H1 (cell line): Measurements from ENCODE around the gene GTF2F1. TPM values are rescaled to one million over a fixed set of nuclear protein-coding genes. Genes with fewer than 3 reads are reported as not detected.

Source experiments
- CTCF ChIA-PET: fragments of 300-600 bp; sonication (Branson Sonifier 250); formaldehyde crosslinking; loops from one replicate; lab custom pipeline; 2021; ENCODE audit not compliant: partially characterized antibody; lab: Charles Lee
- POLR2A ChIA-PET: fragments of 300-600 bp; sonication (Branson Sonifier 250); formaldehyde crosslinking; loops from one replicate; lab custom pipeline; 2021; ENCODE audit warnings: inconsistent platforms; ENCODE audit not compliant: partially characterized antibody; lab: Charles Lee
- DNase-seq, 2 experiments: peaks; one replicate each; pipeline versions ENCODE4 v3.0.0 to v3.0.0-alpha.2; 2010 to 2022; ENCODE audit warnings: low spot score in 2 of 2, low read depth in 1 of 2, mixed read lengths in 1 of 2
- FAIRE-seq: peaks from 2 replicates; lab custom pipeline; 2011; peaks lifted over from hg19 to GRCh38; lab: Jason Lieb, UNC
- H2AFZ ChIP-seq: 2 replicates; pipeline ENCODE4 v1.8.1; 2012; ENCODE audit warnings: low read length, inconsistent platforms
- H2AK5ac ChIP-seq: 2 replicates; pipeline ENCODE4 v1.6.1; 2013; ENCODE audit warnings: low read depth, low read length
- H2BK120ac ChIP-seq: replicated peaks from 2 replicates; pipeline ENCODE3; 2013; ENCODE audit warnings: low read depth, low read length, inconsistent platforms
- H2BK12ac ChIP-seq: 2 replicates; pipeline ENCODE4 v1.6.1; 2013; ENCODE audit warnings: low read depth, low read length
- H2BK15ac ChIP-seq: 2 replicates; pipeline ENCODE4 v1.6.1; 2013; ENCODE audit warnings: low read length
- H2BK20ac ChIP-seq: 2 replicates; pipeline ENCODE4 v1.6.1; 2013; ENCODE audit warnings: low read length
- H2BK5ac ChIP-seq: 2 replicates; pipeline ENCODE4 v1.6.1; 2013; ENCODE audit warnings: low read depth, low read length
- H3K14ac ChIP-seq: 2 replicates; pipeline ENCODE4 v1.6.1; 2013; ENCODE audit warnings: inconsistent platforms; ENCODE audit not compliant: insufficient read length
- H3K18ac ChIP-seq: 2 replicates; pipeline ENCODE4 v1.6.1; 2013; ENCODE audit warnings: low read length; ENCODE audit errors: extremely low read depth
- H3K23ac ChIP-seq: 2 replicates; pipeline ENCODE4 v1.6.1; 2013; ENCODE audit warnings: inconsistent platforms; ENCODE audit not compliant: insufficient read length
- H3K23me2 ChIP-seq: 2 replicates; pipeline ENCODE4 v1.6.1; 2013; ENCODE audit warnings: low read depth, low read length
- H3K27ac ChIP-seq: 2 replicates; pipeline ENCODE4 v1.6.1; 2011; ENCODE audit warnings: low read depth, low read length, inconsistent platforms
- H3K27me3 ChIP-seq, 4 experiments: replicated peaks in 1 of 4; 1 replicate in 1 of 4; 2 replicates in 3 of 4; pipeline versions ENCODE4 v1.6.1 to v1.8.1; 2011 to 2013; ENCODE audit warnings: low read length in 3 of 4, mild to moderate bottlenecking in 3 of 4, inconsistent platforms in 2 of 4, mixed read lengths in 2 of 4, moderate library complexity in 1 of 4; ENCODE audit not compliant: control insufficient read depth in 3 of 4, insufficient read depth in 3 of 4; ENCODE audit errors: extremely low read depth in 1 of 4
- H3K36me3 ChIP-seq, 4 experiments: 2 replicates each; pipeline versions ENCODE4 v1.6.1 to v1.8.1; 2011 to 2013; ENCODE audit warnings: mild to moderate bottlenecking in 4 of 4, low read length in 3 of 4, moderate library complexity in 2 of 4, control low read depth in 1 of 4, inconsistent platforms in 1 of 4; ENCODE audit not compliant: insufficient read depth in 4 of 4, control insufficient read depth in 2 of 4
- H3K4ac ChIP-seq: replicated peaks from 2 replicates; pipeline ENCODE3; 2013; ENCODE audit warnings: low read length, low read depth, mixed read lengths, inconsistent platforms; ENCODE audit not compliant: insufficient read length
- H3K4me1 ChIP-seq, 4 experiments: replicated peaks in 1 of 4; 1 replicate in 1 of 4; 2 replicates in 3 of 4; pipeline versions ENCODE4 v1.6.1 to v1.8.1; 2011 to 2013; ENCODE audit warnings: low read length in 3 of 4, inconsistent platforms in 2 of 4, mixed read lengths in 1 of 4; ENCODE audit not compliant: insufficient read depth in 4 of 4, control insufficient read depth in 3 of 4
- H3K4me2 ChIP-seq, 2 experiments: 2 replicates each; pipeline versions ENCODE4 v1.6.1 to v1.8.1; 2011 to 2013; ENCODE audit warnings: low read depth in 2 of 2, low read length in 2 of 2, control low read depth in 1 of 2, inconsistent platforms in 1 of 2, mild to moderate bottlenecking in 1 of 2; ENCODE audit not compliant: insufficient read depth in 1 of 2
- H3K4me3 ChIP-seq, 4 experiments: fragments of 200-600, 300-600 bp in 1 of 4; sonication (generic), shearing (Covaris generic), sonication (Bioruptor Twin) in 1 of 4; 2 replicates each; pipeline versions ENCODE4 v1.5.1 to v1.8.1; 2011 to 2016; ENCODE audit warnings: low read length in 4 of 4, low read depth in 3 of 4, control low read depth in 2 of 4, inconsistent platforms in 2 of 4, mild to moderate bottlenecking in 2 of 4, mixed read lengths in 1 of 4, moderate library complexity in 1 of 4; ENCODE audit not compliant: insufficient read depth in 2 of 4; ENCODE audit errors: extremely low read depth in 1 of 4
- H3K56ac ChIP-seq: replicated peaks from 2 replicates; pipeline ENCODE3; 2013; ENCODE audit warnings: low read depth, mild to moderate bottlenecking, mixed read lengths, low read length, inconsistent platforms; ENCODE audit not compliant: insufficient read length
- H3K79me1 ChIP-seq: 2 replicates; pipeline ENCODE4 v1.6.1; 2013; ENCODE audit warnings: low read depth, low read length, control low read depth
- H3K79me2 ChIP-seq, 2 experiments: 2 replicates each; pipeline versions ENCODE4 v1.6.1 to v1.8.1; 2012 to 2013; ENCODE audit warnings: low read length in 2 of 2, mild to moderate bottlenecking in 2 of 2, inconsistent platforms in 1 of 2; ENCODE audit not compliant: insufficient read depth in 2 of 2, control insufficient read depth in 1 of 2
- H3K9ac ChIP-seq, 4 experiments: replicated peaks in 1 of 4; 1 replicate in 1 of 4; 2 replicates in 3 of 4; pipeline versions ENCODE4 v1.6.1 to v1.8.1; 2011 to 2013; ENCODE audit warnings: low read depth in 3 of 4, low read length in 3 of 4, control low read depth in 2 of 4, mild to moderate bottlenecking in 2 of 4, moderate library complexity in 2 of 4, inconsistent platforms in 1 of 4; ENCODE audit errors: extremely low read depth in 1 of 4
- H3K9me3 ChIP-seq, 2 experiments: 2 replicates each; pipeline versions ENCODE4 v1.6.1 to v1.8.1; 2012 to 2013; ENCODE audit warnings: mild to moderate bottlenecking in 2 of 2, moderate library complexity in 2 of 2, control low read depth in 1 of 2, inconsistent platforms in 1 of 2, low read depth in 1 of 2, low read length in 1 of 2, mixed read lengths in 1 of 2; ENCODE audit not compliant: insufficient read depth in 2 of 2
- H4K20me1 ChIP-seq, 2 experiments: replicated peaks in 1 of 2; 2 replicates each; pipeline versions ENCODE3 to v1.8.1; 2011 to 2013; ENCODE audit warnings: inconsistent platforms in 2 of 2, low read length in 2 of 2, mild to moderate bottlenecking in 1 of 2; ENCODE audit not compliant: insufficient read depth in 2 of 2, control insufficient read depth in 1 of 2
- H4K5ac ChIP-seq: 2 replicates; pipeline ENCODE4 v1.6.1; 2013; ENCODE audit warnings: low read length, low read depth, mixed read lengths, inconsistent platforms; ENCODE audit not compliant: insufficient read length
- H4K8ac ChIP-seq: 2 replicates; pipeline ENCODE4 v1.8.0; 2013; ENCODE audit warnings: mild to moderate bottlenecking, moderate library complexity, low read length, inconsistent platforms; ENCODE audit not compliant: insufficient read depth; ENCODE audit errors: extremely low read depth
- H4K91ac ChIP-seq: replicated peaks from 2 replicates; pipeline ENCODE3; 2013; ENCODE audit warnings: low read length, mixed read lengths, inconsistent platforms; ENCODE audit not compliant: insufficient read length
- CREB1 ChIP-seq: IDR thresholded peaks from 2 replicates; pipeline ENCODE4 v1.6.1; 2012; ENCODE audit warnings: inconsistent platforms
- GTF2F1 ChIP-seq: IDR thresholded peaks from 2 replicates; pipeline ENCODE4 v1.6.1; 2012; ENCODE audit warnings: low read depth, low read length, improper control_type of control experiment, borderline replicate concordance
- MAX ChIP-seq: IDR thresholded peaks from 2 replicates; pipeline ENCODE4 v1.6.1; 2012; ENCODE audit warnings: inconsistent platforms
- POU5F1 ChIP-seq: IDR thresholded peaks from 2 replicates; pipeline ENCODE4 v1.6.1; 2011; ENCODE audit warnings: low read depth, mild to moderate bottlenecking, low read length, moderate library complexity
- RFX5 ChIP-seq: IDR thresholded peaks from 2 replicates; pipeline ENCODE4 v1.6.1; 2011; ENCODE audit warnings: low read depth, low read length, improper control_type of control experiment, borderline replicate concordance
- SIN3A ChIP-seq, 2 experiments: IDR thresholded peaks in 1 of 2; conservative IDR thresholded peaks in 1 of 2; 2 replicates each; pipeline ENCODE4 v1.6.1; 2011 to 2012; ENCODE audit warnings: low read length in 2 of 2, improper control_type of control experiment in 1 of 2, low read depth in 1 of 2, mild to moderate bottlenecking in 1 of 2
- SP2 ChIP-seq: IDR thresholded peaks from 2 replicates; pipeline ENCODE4 v1.6.1; 2012; ENCODE audit warnings: mild to moderate bottlenecking, low read length, inconsistent platforms
- SUZ12 ChIP-seq: fragments of 200-600 bp; sonication (generic); IDR thresholded peaks from 2 replicates; pipeline ENCODE4 v1.6.1; 2012; ENCODE audit warnings: mild to moderate bottlenecking, inconsistent platforms, low read length, moderate library complexity, mixed read lengths
- WGBS, 2 experiments: shearing (Covaris generic) in 1 of 2; methylation state at CpG; one replicate each; pipeline versions ENCODE4 v1.1.6 to v1.1.7; 2013 to 2015; ENCODE audit warnings: low lambda C conversion rate in 2 of 2, mixed read lengths in 2 of 2, inconsistent platforms in 1 of 2, low coverage in 1 of 2, missing lambda C conversion rate in 1 of 2; ENCODE audit not compliant: insufficient replicate concordance in 2 of 2, insufficient coverage in 1 of 2, insufficient read length in 1 of 2; ENCODE audit errors: extremely low coverage in 1 of 2, missing lambda C conversion rate in 1 of 2; 5-methylcytosine and 5-hydroxymethylcytosine counted together
- polyA plus RNA-seq, 7 experiments: library from polyadenylated mRNA; depleted of rRNA in 3 of 7; stranded (reverse) in 5 of 7; unstranded in 2 of 7; fragments of >200 nt in 5 of 7; fragments of 200-250 nt in 2 of 7; gene quantifications; 1 replicate in 5 of 7; 2 replicates in 1 of 7; 4 replicates in 1 of 7; pipeline versions ENCODE4 v1.2.1 to v1.2.3, GENCODE V29; 2011 to 2013; ENCODE audit warnings: missing spikeins in 2 of 7, mixed read lengths in 2 of 7
- total RNA-seq: library from RNA; stranded (reverse); fragmentation: NEBNext Ultra II Directional; extraction: Animal tissue kit (Norgen Biotek cat#: 25700); gene quantifications from 2 replicates; pipeline ENCODE4 v1.2.1, GENCODE V29; 2021
- TF ChIP-seq, protein P1 (sequence below), 3 experiments: IDR thresholded peaks; 1 replicate in 2 of 3; 2 replicates in 1 of 3; pipeline versions ENCODE4 v1.5.1 to v1.6.1; 2011; ENCODE audit warnings: low read length in 3 of 3, mild to moderate bottlenecking in 3 of 3, inconsistent platforms in 2 of 3, low read depth in 1 of 3, moderate library complexity in 1 of 3; ENCODE audit not compliant: insufficient read depth in 1 of 3; ENCODE audit errors: control extremely low read depth in 1 of 3

GTF2F1 gene
- total and polyA plus RNA-seq, 2 of the 8 experiments (the other 6 are each of a cell fraction or from before 2014, with no cell fraction given) = 29.3 to 56.3 TPM

- Histone ChIP-seq H2BK120ac (no peak overlapping the region), H3K4ac (no peak overlapping the region), H3K4me1 (peaks cover 0 to 12% (median 6%) of the 10 kb centered on the region in 4 experiments; a peak in 6 of 7 replicates), H4K20me1 (peaks cover 16 to 41% of the 10 kb centered on the region in 2 experiments), H2BK20ac (no peak overlapping the region), H4K5ac (no peak overlapping the region), H2BK12ac (no peak overlapping the region), H3K23ac (no peak overlapping the region), H3K9me3 (no peaks in the 10 kb centered on the region), H3K14ac (no peak overlapping the region), H4K8ac (no peak overlapping the region; the same call in 1 of the 2 replicates), H3K36me3 (peaks cover 36 to 67% (median 55%) of the 10 kb centered on the region in 4 experiments), H3K56ac (no peak overlapping the region), H3K9ac (no peak overlapping the region), H3K23me2 (no peaks in the 10 kb centered on the region), H3K4me2 (no peak overlapping the region), H4K91ac (no peak overlapping the region), H3K18ac (no peak overlapping the region), H3K27ac (no peak overlapping the region), H3K4me3 (no peak overlapping the region), H2AFZ (no peak overlapping the region), H2BK15ac (no peak overlapping the region), H3K79me1 (peaks cover 14% of the 10 kb centered on the region), H3K27me3 (no peaks in the 10 kb centered on the region), H2BK5ac (no peak overlapping the region), H3K79me2 (peaks cover 0 to 27% of the 10 kb centered on the region in 2 experiments; a peak in 2 of 4 replicates), H2AK5ac (no peak overlapping the region)
- ChIA-PET POLR2A (interaction anchor here (0.6 to 1.6 kb wide), 5 partner anchors 9 to 21 kb away, joined by 3 to 5 read pairs (median 4); partner anchors contain the start of gene KHSRP), CTCF (interaction anchor here (1.4 kb wide), 1 partner anchor 196 kb away, joined by 3 read pairs; no protein-coding TSS in a partner anchor)
- FAIRE-seq (no peak), DNase-seq (no peak)
- WGBS, 2 experiments = 91% methylated on average over 44 of the region's 47 CpGs; no CpG with 5 or more reads in 1 of the 2 experiments
- TF ChIP-seq RFX5 (no peak), POU5F1 (no peak), CREB1 (no peak), SP2 (no peak), MAX (no peak), SUZ12 (no peak), GTF2F1 (no peak), SIN3A (conservative IDR thresholded peaks at IDR 0.05 in 1 of 2, IDR thresholded peaks at IDR 0.05 in 1 of 2; ENCODE audit: low read depth in 1 of 2, low read length in 2 of 2) (no peak)
- TF ChIP-seq, protein P1, sequence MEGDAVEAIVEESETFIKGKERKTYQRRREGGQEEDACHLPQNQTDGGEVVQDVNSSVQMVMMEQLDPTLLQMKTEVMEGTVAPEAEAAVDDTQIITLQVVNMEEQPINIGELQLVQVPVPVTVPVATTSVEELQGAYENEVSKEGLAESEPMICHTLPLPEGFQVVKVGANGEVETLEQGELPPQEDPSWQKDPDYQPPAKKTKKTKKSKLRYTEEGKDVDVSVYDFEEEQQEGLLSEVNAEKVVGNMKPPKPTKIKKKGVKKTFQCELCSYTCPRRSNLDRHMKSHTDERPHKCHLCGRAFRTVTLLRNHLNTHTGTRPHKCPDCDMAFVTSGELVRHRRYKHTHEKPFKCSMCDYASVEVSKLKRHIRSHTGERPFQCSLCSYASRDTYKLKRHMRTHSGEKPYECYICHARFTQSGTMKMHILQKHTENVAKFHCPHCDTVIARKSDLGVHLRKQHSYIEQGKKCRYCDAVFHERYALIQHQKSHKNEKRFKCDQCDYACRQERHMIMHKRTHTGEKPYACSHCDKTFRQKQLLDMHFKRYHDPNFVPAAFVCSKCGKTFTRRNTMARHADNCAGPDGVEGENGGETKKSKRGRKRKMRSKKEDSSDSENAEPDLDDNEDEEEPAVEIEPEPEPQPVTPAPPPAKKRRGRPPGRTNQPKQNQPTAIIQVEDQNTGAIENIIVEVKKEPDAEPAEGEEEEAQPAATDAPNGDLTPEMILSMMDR (IDR thresholded peaks at IDR 0.05; ENCODE audit: control extremely low read depth in 1 of 3, insufficient read depth in 1 of 3, low read depth in 1 of 3, low read length in 3 of 3) = no peak
These were observed 22.0 kb upstream of the GTF2F1 start for GRCh38 chr19:6414793-6415590.
